ENCODE data around the gene RASSF5. TPM values are rescaled to one million over a fixed set of nuclear protein-coding genes. Genes with fewer than 3 reads are reported as not detected.

Gene RASSF5
- total and polyA plus RNA-seq, 9 of the 15 experiments (the other 6 are each of a cell fraction or from before 2014, with no cell fraction given), result 6.1 to 41.0 (median 25.2) TPM

DNA sequence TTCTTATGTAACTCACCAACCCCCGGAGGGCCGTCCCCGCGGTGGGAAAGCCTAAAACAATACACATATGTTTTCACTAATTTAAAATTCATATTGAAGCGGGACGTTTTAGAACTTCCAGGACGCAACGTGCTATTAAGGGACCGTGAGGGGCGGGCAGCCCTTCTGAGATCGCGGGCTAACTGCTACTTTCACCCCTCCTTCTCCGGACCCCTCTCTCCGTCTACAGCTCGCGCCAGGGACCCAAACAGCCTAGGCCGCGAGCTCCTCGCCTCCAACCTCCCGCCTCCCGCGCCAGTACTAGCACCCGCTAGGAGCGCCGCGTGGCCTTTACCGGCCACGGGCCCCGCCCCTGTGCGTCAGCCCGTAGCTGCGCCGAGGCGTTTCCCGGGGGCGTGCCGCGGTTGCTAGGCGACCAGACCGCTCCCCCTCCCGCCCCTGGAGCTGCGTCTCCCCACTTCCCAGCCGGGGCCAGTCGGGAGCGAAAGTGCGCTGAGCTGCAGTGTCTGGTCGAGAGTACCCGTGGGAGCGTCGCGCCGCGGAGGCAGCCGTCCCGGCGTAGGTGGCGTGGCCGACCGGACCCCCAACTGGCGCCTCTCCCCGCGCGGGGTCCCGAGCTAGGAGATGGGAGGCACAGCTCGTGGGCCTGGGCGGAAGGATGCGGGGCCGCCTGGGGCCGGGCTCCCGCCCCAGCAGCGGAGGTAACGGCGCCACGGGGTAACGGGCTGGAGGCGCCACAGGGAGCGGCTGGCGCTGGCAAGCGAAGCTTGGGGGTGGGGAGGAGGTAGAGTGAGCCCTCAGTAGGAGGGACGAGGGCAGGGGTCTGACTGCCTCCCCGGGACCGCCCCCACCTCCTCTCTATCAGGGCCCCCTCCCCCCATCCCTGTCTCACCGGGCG lies 128.0 kb downstream of the RASSF5 start, which contains the start of gene DYRK3 (continued):
- TF ChIP-seq MTF1 (CRISPR knock-in tag; IDR thresholded peaks at IDR 0.05; ENCODE audit: borderline replicate concordance), result no peak
- 0 out of 2 replicates have a peak, but pooled peaks have one; percentile 24 for TF ChIP-seq NR2C2 (CRISPR knock-in tag; IDR thresholded peaks at IDR 0.05)
- TF ChIP-seq NR2C2 (tag; IDR thresholded peaks at IDR 0.05), result no peak; the same call in 1 of the 2 replicates
- 0 out of 2 replicates have a peak, but pooled peaks have one; percentile 58 for TF ChIP-seq SMARCE1 (IDR thresholded peaks at IDR 0.05)
- no peak for TF ChIP-seq ZNF551 (CRISPR knock-in tag; IDR thresholded peaks at IDR 0.05)
- TF ChIP-seq, protein P1, sequence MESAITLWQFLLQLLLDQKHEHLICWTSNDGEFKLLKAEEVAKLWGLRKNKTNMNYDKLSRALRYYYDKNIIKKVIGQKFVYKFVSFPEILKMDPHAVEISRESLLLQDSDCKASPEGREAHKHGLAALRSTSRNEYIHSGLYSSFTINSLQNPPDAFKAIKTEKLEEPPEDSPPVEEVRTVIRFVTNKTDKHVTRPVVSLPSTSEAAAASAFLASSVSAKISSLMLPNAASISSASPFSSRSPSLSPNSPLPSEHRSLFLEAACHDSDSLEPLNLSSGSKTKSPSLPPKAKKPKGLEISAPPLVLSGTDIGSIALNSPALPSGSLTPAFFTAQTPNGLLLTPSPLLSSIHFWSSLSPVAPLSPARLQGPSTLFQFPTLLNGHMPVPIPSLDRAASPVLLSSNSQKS (CRISPR knock-in tag; IDR thresholded peaks at IDR 0.05), result 0 out of 2 replicates have a peak, but pooled peaks have one; percentile 58
- peak; percentile 73; the same call in 1 of the 2 replicates for TF ChIP-seq ELF4 (CRISPR knock-in tag; IDR thresholded peaks at IDR 0.05)
- TF ChIP-seq NR2F6 (CRISPR knock-in tag; IDR thresholded peaks at IDR 0.05), result no peak
- TF ChIP-seq ZFP1 (CRISPR knock-in tag; IDR thresholded peaks at IDR 0.05), result no peak
- TF ChIP-seq HNRNPLL (IDR thresholded peaks at IDR 0.05; ENCODE audit: low read depth, low read length, poor library complexity, severe bottlenecking), result peak; percentile 79
- TF ChIP-seq, protein P2, sequence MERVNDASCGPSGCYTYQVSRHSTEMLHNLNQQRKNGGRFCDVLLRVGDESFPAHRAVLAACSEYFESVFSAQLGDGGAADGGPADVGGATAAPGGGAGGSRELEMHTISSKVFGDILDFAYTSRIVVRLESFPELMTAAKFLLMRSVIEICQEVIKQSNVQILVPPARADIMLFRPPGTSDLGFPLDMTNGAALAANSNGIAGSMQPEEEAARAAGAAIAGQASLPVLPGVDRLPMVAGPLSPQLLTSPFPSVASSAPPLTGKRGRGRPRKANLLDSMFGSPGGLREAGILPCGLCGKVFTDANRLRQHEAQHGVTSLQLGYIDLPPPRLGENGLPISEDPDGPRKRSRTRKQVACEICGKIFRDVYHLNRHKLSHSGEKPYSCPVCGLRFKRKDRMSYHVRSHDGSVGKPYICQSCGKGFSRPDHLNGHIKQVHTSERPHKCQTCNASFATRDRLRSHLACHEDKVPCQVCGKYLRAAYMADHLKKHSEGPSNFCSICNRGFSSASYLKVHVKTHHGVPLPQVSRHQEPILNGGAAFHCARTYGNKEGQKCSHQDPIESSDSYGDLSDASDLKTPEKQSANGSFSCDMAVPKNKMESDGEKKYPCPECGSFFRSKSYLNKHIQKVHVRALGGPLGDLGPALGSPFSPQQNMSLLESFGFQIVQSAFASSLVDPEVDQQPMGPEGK (CRISPR knock-in tag; IDR thresholded peaks at IDR 0.05; ENCODE audit: borderline replicate concordance), result no peak
- TF ChIP-seq ZNF444 (CRISPR knock-in tag; IDR thresholded peaks at IDR 0.05), result no peak
- TF ChIP-seq EP400 (IDR thresholded peaks at IDR 0.05), result peak; percentile 91
- TF ChIP-seq PHTF2 (CRISPR knock-in tag; IDR thresholded peaks at IDR 0.05), result no peak
- TF ChIP-seq ZNF217 (CRISPR knock-in tag; IDR thresholded peaks at IDR 0.05), result no peak
- peak; percentile 88 for TF ChIP-seq TAF1 (IDR thresholded peaks at IDR 0.05; ENCODE audit: control insufficient read depth, extremely low read depth, insufficient read depth, low read length, severe bottlenecking)
- no peak for TF ChIP-seq ZNF253 (CRISPR knock-in tag; conservative IDR thresholded peaks at IDR 0.05)
- peak; percentile 72 for TF ChIP-seq ZNF431 (CRISPR knock-in tag; IDR thresholded peaks at IDR 0.05)
- no peak for TF ChIP-seq SMAD2 (IDR thresholded peaks at IDR 0.05; ENCODE audit: low read depth, low read length)
- TF ChIP-seq ZNF121 (CRISPR knock-in tag; conservative IDR thresholded peaks at IDR 0.05), result no peak
- TF ChIP-seq, protein P3, sequence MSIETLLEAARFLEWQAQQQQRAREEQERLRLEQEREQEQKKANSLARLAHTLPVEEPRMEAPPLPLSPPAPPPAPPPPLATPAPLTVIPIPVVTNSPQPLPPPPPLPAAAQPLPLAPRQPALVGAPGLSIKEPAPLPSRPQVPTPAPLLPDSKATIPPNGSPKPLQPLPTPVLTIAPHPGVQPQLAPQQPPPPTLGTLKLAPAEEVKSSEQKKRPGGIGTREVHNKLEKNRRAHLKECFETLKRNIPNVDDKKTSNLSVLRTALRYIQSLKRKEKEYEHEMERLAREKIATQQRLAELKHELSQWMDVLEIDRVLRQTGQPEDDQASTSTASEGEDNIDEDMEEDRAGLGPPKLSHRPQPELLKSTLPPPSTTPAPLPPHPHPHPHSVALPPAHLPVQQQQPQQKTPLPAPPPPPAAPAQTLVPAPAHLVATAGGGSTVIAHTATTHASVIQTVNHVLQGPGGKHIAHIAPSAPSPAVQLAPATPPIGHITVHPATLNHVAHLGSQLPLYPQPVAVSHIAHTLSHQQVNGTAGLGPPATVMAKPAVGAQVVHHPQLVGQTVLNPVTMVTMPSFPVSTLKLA (conservative IDR thresholded peaks at IDR 0.05), result peak; percentile 95 to 97
- TF ChIP-seq CCNT2 (IDR thresholded peaks at IDR 0.05; ENCODE audit: borderline replicate concordance, extremely low read depth, insufficient read length, low read depth, low read length), result peak; percentile 95
- no peak for TF ChIP-seq TAF15 (IDR thresholded peaks at IDR 0.05; ENCODE audit: low read depth, low read length)
- TF ChIP-seq, protein P4, sequence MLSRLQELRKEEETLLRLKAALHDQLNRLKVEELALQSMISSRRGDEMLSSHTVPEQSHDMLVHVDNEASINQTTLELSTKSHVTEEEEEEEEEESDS (CRISPR knock-in tag; IDR thresholded peaks at IDR 0.05), result no peak

Measured in K562 (cell line).